HG02943 (cell line): Measurements from ENCODE around the gene FBXL7.

Source experiments
- ATAC-seq: cut with Tn5 transposase; IDR thresholded peaks from one replicate; pipeline ENCODE4 v1.9.1; 2021; ENCODE audit warnings: mild to moderate bottlenecking, low read depth, moderate library complexity; ENCODE audit not compliant: unreplicated experiment

The FBXL7 gene

DNA sequence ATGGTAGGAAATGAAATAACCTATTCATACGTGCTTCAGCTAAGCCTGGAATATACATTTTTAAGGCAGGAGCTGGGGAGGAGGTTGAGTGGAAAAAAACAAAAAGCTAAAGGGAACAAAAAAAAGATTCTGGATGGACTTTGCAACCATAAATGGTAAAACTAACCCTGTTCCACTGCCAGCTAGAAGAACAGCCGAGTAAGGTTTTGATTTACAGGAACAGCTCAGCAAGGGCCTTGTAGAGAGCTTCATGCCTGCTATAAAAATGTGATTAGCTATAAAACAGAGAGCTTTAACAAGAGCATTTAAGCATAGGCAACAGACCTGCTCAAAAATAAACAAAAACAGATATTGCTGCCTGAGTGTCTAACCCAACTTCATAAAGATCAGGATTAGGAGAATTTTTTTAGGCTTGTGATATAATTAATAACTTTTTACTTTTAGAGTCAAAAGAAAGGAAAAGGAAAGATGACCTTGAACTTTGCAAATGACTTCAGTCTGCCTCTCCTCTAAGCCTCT, 194.8 kb downstream of the FBXL7 start:
- ATAC-seq, result no peak

DNA sequence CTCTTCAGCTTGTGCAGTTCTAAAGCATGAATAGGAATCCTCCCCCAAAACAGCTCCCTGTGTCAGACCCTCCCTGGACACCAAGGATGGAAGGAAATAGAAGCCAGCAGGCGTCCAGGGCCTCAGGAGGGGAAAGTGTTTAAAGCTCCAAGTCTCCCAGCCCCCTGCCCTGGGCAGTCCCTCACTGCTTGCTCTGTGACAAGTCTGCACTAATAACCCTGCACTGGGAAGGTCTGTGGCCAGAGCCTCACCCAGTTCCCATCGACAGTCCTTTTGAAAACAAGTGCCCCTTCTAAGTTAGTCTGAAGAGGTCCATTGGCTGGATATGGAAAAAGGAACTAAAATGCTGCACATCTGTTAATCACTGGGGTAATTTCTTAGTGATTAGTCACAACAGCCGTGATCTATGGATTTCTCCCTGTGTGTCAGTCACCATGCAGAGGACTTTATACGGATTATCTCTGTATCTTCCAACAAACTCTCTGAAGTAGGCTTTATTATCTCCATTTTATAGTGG, 195.3 kb downstream of the FBXL7 start:
- ATAC-seq, result no peak

DNA sequence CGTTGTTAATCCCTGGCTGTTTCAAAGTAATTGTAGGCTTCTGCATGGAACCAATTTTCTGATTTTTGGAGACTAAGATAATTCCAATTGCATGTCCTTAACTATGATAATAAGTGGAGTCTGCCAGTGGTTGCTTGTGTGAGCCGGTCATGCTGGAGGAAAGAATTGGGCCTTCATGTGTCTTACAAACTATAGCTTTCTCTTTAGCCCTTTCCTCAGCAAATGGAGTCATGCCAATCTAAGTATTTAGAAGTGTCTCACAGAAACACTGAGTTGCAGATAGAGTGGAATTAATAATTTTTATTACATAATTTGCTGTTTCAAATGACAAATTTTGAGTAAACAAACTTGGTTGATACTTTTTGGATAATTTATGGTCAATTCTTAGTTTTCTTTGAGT, 200.4 kb downstream of the FBXL7 start:
- ATAC-seq, result no peak

DNA sequence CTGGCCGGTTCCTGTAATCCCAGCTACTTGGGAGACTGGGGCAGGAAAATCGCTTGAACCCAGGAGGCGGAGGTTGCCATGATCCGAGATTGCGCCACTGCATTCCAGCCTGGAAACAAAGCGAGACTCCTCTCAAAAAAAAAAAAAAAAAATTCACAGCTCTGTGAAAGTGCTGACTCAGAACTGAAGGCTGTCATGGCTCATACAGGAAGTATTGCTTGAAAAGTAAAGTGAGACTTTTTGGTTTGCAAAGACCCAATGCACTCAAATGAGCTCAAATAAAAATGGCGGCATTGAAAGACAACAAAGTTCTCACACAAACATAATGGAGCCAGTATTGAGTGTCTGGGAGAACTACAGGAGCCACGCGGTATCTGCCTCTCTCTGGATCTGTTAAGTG, 202.1 kb downstream of the FBXL7 start:
- ATAC-seq, result no peak

DNA sequence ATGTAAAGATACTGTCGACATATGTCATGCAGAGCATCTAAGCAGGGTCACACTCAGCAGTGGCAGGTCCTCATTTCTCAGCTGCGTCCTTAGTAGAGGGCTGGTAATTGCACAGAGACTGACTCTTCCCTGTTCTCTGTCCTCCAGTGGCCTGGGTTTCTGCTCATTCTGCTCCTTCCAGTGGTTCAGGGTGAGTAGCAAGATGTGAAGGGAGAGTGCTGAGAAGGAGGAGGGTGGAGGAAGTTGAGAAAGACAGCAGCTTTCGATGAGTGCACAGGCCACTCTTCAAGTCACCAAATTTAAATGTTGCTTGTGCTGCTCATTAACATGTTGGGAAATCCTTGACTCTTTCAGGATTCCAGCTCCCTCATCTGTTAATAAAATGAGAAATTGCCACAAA, 203.9 kb downstream of the FBXL7 start:
- no peak for ATAC-seq

DNA sequence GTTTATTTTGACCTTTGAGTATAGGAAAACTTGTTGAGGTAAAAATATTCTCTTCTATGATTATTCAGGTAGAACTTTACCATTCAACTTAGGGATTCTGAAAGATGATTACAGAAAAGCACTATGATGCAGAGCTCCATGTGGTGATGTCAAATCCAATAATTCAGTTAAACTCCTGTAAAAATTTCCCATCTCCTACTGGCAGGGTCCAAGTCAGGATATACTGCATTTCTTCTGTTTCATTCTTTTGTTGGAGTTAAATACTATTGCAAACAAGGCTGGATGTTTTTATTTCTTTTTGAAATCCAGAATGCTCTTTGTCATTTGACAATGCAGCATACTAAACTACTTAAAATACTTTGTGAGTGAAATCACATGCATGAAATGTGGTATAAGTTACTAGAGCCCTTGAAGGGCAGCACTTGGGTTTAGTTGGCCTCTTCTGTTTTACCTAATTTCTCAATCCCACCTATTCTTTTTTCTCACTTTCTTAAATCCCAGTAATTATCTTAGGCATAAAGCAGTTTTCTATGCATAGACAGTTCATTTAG, 204.5 kb downstream of the FBXL7 start:
- no peak for ATAC-seq

DNA sequence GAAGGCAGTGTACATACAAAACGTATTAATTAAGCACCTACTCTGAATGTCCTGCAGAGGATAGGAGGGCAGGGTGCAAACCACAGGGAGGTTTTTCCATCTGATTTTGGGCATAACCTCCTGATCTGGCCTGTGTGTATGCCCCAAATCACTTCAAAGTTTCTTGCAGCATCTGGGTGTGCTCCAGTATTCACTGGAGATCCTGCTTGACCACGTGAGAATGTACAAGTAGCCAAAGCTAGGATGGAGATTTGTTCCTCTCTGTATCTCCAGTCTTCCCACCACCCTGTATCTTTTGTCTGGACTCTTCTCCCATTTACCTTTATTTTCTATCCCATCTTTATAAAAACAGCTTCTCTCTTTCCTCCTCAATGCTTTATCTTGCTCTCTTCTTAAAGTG, 207.7 kb downstream of the FBXL7 start:
- ATAC-seq, result no peak

DNA sequence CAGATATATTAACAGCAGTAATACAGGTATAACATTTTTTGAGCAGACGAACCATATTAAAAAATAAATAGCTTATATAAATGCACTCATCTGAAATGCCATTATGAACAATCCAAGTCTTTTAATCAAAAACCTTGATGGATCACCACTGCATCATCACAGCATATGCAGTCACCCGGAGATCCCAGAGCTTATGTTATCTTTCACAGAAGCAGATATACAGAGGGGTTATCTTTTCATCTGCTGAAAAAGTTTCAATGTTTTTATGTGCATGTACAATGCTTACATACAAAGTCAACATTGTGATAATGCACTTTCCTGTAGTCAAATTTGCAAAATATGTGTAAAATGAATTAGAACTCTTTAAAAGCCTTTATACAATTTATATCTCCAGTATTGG, 211.9 kb downstream of the FBXL7 start:
- ATAC-seq, result no peak

DNA sequence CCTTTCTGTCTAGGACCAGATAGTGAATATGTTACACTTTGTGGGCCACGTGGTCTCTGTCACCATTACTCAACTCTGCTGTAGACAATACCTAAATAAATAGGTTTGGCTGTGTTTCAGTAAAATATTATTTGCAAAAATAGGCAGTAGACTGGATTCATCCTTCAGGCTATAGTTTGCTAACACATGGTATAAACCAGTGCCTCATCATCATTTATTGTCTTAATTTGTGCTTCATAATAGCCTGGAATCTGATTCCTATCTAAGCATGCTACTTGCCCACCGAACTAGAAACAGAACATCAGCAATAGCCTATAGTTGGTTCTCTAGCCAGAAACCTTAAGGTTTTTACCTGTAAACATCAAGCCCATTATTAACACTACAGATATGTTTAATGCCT, 215.6 kb downstream of the FBXL7 start:
- ATAC-seq, result no peak

DNA sequence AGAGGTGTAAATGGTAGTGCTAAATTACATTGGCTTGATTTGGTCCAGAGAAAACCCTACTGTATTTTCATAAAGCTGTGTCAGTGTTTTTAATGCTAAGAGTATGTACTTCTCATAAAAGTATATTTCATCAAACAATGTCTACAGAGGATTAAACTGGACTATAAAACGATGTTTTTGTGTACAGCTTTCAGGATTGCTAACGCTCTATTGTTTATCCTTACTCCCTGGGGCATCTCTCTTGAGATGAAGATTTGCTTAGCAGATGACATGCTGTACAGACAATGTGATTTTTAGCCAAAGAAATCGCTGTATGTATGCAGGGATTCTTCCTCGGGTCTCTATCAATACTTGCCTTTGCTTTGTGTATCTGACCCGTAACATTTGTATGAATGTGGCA, 216.0 kb downstream of the FBXL7 start:
- no peak for ATAC-seq

DNA sequence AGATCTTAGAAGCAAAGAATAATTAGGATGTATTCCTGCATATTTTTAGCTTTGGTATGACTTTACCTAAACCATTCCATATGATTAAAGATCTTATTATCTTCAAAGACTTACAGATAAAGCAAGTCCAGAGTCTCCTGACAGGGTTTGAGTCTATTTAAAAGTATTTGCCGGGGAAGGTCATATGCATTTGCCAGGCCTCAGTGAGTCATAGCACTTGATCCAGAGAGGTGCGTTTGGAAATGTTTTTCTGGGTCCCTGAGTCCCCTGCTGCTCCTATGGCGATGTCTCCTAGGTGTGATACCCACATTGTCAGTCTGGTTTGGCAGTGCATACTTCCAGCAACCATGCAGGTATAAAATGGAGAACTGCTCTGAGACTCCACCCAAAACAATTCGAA, 217.0 kb downstream of the FBXL7 start:
- ATAC-seq, result no peak

DNA sequence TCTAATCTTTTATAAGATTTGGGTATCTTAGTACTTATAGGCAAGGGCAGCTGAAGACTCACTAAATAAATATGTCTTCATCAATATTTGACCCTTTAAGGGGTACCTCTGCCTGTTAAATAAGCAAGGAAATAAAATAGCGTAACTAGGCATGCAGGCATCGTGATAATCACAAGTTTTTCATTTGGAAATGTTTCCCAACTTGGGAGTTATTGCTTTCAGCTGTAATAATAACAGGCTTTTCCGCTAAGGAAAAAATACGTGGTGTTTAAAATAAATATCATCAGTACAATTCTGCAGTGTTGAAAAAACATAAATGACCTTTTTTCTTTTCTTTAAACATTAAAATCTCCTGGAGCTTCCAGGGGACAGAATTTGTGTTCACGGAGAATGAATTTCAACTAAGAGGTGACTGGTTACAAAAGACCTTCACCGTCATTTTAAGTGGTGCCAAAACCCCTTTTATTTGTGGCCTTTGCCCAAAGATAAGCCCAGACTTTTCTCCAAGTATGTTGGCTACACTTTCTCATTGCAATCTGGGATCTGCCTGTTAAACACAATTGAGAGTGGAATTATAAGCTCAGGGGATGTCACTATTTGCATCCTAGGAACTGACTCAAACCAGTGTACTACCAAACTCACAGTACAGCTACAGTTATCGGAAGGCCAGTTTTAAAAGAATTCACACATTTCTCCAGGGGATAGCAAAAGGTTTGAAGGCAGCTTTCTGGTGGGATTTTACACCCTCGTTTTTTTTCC, 218.6 kb downstream of the FBXL7 start:
- ATAC-seq, result no peak

DNA sequence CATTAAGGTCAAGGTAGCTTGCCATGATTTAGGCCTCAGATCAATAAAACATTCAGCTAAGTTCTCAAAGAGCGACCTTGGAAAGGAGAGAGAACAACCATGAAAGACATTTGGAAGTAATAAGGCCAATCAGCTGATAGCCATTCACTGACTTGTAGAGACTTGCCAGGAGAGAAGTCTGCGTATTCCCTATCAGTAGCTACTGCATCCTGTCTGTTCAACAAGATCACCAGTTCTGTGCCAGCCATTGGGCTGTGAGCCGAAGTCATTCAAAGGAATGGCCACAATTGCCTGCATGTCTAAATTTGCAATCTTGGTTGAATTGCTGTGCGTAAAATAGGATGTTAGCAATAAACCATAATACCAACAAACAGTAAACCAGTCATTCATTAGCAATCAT, 219.8 kb downstream of the FBXL7 start:
- ATAC-seq, result no peak

DNA sequence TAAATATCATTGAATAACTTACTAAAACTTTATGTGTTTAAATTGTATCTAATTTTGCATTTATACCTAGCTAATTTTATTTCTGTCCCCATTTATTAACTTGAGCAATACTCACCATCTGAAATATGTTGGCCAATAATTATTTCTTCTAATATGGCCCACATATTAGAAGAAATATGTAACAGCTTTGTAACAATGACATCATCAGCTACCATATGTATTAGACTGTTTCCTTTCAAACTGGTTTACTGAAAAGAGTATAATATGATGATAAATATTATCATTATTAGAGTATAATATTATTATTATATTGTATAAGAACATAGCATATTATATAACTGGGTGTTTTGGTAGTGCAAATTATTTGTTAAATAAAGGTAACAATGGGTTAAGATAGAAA, 220.5 kb downstream of the FBXL7 start:
- no peak for ATAC-seq

DNA sequence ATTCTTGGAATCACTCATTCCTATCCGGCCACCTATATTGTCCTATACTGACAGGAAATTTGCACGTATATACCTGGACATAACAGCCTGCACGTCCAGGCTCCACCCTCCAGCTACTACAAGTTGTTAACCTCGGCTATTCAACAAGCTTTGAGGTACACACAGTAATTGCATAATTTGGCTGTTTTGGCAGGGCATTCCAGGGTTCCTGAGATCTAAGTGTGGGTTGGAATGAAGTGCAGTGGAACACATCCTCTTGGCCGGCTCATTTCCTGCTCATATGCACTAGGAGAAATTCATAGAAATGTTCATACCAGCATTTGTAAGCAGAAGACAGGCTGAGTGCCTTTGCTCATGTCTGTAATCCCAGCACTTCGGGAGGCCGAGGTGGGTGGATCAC, 222.3 kb downstream of the FBXL7 start:
- no peak for ATAC-seq

DNA sequence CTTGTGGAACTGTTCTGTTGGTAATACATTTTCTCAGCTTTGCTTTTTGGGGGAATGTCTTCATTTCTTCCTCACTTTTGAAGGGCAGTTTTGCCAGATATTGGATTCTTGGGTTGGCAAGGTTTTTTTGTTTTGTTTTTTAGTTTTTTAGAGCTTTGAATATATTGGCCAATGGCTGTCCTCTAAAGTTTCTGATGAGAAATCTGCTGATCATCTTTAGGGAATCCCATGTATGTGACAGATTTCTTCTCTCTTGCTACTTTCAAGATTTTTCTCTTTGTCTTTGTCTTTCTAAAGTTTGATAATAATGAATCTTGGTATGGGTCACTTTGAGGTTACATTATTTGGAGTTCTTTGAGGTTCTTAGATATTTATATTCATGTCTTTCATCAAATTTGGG, 227.4 kb downstream of the FBXL7 start:
- no peak for ATAC-seq

DNA sequence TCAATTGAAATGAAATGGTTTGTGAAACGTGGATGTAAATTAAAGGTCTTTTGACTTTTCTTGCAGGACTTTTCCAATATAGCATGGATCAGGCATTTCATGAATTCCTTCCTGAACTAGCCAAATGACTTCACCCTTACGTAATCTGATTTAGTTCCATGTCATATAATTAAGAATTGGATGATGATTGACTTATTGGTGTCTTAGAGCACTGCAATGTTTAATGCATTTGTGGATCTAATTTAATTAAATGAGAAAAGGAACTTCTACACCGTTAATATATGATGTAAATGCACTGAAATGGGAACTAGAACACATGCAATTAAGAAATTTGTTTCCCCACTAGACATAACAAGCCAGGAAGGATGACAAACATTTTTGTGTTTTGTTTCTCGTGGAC, 228.8 kb downstream of the FBXL7 start:
- no peak for ATAC-seq

DNA sequence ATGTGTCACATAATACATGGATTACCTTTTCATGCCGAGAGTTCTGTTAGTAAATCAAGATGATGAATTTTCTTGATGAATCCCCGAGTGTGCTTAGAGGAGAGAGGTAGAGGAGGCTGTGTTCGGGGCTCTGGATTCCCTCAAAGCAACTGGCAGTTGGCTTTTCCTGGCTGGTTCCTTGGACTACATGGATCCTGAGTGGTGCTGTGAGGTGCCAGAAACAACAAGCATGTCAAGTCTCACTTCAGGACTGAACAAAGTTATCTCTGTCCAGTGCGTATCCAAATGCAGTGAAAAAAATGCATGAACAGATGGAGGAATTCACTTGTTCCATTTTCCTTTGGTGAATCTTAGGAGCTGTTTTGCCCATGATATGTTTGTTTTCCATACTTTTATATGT, 231.7 kb downstream of the FBXL7 start:
- ATAC-seq, result no peak

DNA sequence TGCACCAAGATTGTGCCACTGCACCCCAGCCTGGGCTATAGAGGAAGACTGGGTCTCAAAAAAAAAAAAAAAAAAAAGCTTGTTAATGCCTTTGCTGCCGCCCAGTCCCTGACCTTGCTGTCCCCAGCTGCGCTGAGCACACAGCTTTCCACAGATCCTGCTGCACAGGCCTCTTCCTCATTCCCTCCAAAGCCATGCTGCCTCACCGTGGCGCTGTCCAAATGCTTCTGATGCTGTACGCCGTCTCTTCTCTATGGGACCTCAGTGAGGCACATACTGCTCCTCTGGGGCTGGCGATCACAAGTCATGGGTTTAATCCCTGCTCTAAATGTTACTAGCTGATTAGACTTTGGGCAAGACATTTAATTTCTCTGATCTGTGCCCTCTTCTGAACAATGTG, 234.1 kb downstream of the FBXL7 start:
- ATAC-seq, result no peak

DNA sequence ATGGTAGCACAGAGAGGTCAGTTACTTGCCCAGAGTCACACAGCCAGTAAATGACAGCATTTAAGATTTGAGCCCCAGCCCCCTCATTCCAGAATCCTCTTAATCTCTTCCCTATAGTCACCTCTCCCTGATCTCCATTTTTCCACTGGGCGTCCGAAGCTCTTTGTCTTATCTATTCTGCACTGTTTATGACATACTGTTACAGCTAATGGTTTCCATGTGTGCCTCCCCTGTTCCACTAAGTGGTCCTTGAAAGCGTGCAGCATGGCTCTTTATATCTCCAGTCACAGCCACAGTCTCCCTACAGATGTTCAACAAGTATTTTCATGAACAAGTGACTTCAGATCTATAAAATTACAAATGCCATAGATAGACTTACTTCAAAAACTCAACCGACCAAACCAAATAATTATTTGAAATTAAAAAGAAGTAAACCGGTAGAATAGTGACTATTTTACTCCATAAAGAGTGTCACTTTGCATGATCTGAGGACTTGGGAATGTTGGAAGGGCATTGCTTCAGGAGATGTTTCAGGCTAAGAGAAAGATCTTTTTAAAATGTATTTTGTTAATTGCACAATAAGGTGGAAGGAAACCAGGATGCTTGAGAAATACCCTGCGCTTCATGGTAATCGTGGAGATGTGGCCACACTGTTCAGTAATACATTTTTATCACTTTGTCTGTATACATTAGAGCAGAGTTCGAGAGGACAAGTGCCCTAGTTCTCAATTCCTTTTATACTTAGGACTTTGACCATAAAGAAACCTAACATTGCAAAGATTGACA, 237.2 kb downstream of the FBXL7 start:
- no peak for ATAC-seq

DNA sequence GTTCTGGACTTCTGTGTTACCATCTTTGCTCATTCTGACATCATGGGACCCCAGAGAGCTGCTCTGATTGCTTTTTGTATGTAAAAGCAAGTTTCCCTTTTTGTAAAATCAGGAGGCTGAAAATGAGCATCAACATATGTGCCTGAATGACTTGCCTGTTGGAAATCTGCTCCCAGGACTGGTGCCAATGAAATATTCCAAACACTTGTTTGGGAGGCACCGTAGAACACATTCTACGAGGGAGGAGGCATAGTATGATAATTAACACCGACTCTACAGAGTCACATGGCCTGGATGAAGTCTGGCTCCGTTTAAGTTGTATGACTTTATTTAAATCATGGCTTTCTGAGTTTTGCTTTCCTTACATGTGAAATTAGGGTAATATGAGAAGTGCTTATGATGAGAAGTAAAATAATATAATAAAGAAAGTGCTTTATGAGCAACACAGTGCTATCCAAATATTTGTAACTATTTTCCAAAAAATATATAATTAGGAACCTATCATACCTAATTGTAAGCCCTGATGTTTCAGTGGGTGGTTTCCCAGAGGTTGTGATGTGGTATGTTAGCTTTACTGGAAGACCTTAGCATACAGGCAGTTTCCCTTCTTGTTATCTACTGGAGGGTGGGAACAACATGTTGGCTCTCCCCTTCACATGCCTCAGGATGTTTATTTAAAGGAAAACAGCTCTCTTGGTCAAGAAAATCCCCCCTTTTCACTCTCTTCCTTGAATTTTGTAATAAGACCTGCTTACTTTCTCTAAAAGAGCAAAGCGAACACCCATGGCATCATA, 238.1 kb downstream of the FBXL7 start:
- no peak for ATAC-seq
